A375 (cell line): ENCODE results near the gene DDX39B. TPM values are rescaled to one million over a fixed set of nuclear protein-coding genes. Genes with fewer than 3 reads are reported as not detected.

Source experiments
- small RNA-seq: library from RNA; depleted of rRNA; stranded (forward); fragments of <200 nt; gene quantifications from one replicate; pipeline ENCODE3, GENCODE V24; 2014
- total RNA-seq: library from RNA; depleted of rRNA; stranded (reverse); fragments of >200 nt; shearing (Covaris generic); gene quantifications from 2 replicates; pipeline ENCODE4 v1.2.3, GENCODE V29; 2014; rRNA removed

The DDX39B gene
- total RNA-seq, result 495 and 540 TPM in 2 replicates

DNA sequence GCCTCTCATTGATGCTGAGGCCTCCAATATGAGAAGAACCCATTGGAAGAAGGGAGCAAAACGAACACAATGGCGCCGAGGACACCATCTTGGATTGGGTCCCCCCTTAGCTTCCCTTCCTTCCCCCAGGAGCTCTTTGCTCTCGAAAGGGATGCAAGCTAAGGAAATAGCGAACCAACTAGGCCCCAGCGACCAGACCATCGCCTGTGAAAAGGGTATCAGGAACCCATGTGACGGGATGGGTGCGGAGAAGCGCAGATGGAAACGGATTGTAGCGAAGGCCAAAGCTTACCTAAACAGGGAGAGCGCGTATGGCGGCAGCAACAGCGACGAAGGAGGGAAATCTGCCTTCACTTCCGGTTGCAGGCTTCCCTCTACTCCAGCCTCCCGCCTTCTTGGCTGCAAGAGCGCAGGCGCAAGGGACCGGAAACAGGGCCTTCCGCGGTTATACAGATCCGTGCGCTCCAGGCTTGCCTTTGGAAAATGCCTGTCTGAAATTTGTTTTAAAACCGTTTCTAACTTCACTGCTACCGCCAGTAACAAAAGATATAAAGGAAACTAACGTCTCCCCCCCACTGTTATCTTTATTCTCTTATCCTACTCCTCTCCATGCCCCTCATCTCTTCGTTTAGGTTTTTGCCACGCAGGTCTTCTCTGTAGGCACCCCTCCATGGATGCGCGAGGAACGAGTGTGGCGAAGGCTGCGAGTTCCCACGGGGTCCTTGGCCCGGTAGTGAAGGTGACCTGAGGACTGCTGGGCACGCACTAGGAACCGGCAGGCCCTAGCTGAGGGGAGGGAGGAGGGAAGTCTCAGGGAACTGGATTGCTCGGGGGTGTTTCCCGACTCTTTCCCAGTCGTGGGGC, at the start of gene DDX39B:
Gene DDX39B (minus strand): TSS at position 346 of the 864 bp plus-strand sequence. CDS start 1,471 bp downstream, outside the sequence.

GRCh38 chr6:31586008-31586407, 44.2 kb upstream of the DDX39B start, which contains the start of gene LST1:
TSS of gene LST1 (plus strand) at chr6:31586277. CDS start at chr6:31587300, 1,023 bp downstream.

GRCh38 chr6:31582230-31582643, 40.4 kb upstream of the DDX39B start, which contains the start of gene LTB:
TSS of gene LTB (minus strand) at chr6:31582424. CDS start at chr6:31582417, 7 bp downstream.

DNA sequence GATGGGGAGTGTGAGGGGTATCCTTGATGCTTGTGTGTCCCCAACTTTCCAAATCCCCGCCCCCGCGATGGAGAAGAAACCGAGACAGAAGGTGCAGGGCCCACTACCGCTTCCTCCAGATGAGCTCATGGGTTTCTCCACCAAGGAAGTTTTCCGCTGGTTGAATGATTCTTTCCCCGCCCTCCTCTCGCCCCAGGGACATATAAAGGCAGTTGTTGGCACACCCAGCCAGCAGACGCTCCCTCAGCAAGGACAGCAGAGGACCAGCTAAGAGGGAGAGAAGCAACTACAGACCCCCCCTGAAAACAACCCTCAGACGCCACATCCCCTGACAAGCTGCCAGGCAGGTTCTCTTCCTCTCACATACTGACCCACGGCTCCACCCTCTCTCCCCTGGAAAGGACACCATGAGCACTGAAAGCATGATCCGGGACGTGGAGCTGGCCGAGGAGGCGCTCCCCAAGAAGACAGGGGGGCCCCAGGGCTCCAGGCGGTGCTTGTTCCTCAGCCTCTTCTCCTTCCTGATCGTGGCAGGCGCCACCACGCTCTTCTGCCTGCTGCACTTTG, 33.6 kb upstream of the DDX39B start, which contains the start of gene TNF:
Gene TNF (plus strand): TSS at position 231 of the 567 bp plus-strand sequence. CDS start 177 bp downstream, at position 408.

DNA sequence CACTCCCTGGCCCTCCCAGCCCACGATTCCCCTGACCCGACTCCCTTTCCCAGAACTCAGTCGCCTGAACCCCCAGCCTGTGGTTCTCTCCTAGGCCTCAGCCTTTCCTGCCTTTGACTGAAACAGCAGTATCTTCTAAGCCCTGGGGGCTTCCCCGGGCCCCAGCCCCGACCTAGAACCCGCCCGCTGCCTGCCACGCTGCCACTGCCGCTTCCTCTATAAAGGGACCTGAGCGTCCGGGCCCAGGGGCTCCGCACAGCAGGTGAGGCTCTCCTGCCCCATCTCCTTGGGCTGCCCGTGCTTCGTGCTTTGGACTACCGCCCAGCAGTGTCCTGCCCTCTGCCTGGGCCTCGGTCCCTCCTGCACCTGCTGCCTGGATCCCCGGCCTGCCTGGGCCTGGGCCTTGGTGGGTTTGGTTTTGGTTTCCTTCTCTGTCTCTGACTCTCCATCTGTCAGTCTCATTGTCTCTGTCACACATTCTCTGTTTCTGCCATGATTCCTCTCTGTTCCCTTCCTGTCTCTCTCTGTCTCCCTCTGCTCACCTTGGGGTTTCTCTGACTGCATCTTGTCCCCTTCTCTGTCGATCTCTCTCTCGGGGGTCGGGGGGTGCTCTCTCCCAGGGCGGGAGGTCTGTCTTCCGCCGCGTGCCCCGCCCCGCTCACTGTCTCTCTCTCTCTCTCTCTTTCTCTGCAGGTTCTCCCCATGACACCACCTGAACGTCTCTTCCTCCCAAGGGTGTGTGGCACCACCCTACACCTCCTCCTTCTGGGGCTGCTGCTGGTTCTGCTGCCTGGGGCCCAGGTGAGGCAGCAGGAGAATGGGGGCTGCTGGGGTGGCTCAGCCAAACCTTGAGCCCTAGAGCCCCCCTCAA, 30.5 kb upstream of the DDX39B start, which contains the start of gene LTA:
Gene LTA (plus strand): TSS at position 249 of the 871 bp plus-strand sequence. CDS start 454 bp downstream, at position 703.

DNA sequence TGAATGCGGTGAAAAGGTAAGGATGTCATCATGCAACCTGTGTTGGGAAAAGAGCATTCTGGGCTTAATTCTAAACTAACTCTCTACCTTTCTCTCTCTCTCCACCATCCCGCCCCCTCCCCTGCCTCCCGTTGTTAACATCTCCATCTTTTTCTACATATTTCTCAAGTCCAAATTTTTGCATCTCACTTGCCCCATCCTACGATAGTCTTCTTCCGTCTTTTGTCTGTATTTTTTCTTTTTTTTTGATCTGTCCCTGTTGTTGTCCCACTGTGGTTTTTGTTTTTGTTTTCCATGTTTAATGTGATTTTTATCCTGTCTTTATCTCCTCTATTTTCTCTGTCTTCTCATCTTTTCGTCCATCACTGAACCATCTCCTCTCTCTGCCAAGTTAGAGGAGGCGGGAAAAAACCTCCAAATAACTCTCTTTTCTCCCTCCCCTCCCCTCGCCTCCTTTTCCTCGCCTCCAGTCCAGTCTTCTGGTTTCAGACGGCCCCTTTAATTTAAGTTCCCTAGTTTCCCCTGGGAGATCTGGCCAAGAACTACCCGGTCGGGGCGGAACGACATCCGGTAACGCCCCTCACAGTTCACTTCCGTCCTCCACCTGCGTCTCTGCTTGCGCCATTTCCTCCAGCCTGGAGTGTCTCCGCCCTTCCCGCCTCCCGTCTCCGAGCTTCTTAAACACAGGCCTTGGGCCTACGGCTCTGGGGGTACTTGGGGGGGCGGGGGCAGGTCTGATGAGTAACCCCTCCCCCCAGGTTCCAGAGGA, 5.3 kb upstream of the DDX39B start, which contains the start of gene NFKBIL1:
Gene NFKBIL1 (plus strand): TSS at position 651 of the 769 bp plus-strand sequence. CDS start 87 bp downstream, at position 738.

DNA sequence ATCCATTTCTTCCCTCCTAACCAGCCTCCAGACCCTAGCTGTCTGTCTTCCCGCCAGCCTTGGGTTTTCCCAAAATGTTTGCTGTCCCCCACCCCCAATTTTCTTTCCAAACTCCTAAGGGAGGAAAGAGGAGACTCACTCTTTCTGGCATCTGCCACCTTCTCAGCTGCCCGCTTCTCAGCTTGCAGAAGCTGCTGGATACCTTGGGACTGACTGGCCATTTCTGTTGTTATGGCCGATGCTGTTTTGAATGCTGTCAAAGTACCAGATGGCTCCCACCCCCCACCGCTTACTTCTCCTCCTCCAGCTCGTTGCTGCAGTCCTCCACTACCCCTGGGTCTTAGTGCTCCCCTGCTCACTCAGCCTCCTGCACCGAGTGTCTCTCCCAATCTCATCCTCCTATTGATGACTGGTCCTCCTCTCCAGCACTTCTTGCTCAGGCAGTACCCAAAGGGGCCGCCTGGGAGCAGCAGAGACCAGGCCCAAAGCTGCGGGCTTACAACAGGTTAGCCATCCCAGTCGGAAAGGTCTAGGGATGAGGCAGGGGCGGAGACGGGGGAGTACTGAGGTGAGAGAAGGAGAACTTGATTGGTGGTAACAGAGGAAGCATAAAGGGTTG, 4.6 kb upstream of the DDX39B start, which contains the start of gene ATP6V1G2:
Gene ATP6V1G2 (minus strand): TSS at position 270 of the 619 bp plus-strand sequence. CDS start 49 bp downstream, at position 221.

GRCh38 chr6:31528821-31529328, 12.9 kb downstream of the DDX39B start, which contains the start of gene MCCD1:
TSS of gene MCCD1 (plus strand) at chr6:31528962. CDS start at chr6:31529015, 53 bp downstream.

DNA sequence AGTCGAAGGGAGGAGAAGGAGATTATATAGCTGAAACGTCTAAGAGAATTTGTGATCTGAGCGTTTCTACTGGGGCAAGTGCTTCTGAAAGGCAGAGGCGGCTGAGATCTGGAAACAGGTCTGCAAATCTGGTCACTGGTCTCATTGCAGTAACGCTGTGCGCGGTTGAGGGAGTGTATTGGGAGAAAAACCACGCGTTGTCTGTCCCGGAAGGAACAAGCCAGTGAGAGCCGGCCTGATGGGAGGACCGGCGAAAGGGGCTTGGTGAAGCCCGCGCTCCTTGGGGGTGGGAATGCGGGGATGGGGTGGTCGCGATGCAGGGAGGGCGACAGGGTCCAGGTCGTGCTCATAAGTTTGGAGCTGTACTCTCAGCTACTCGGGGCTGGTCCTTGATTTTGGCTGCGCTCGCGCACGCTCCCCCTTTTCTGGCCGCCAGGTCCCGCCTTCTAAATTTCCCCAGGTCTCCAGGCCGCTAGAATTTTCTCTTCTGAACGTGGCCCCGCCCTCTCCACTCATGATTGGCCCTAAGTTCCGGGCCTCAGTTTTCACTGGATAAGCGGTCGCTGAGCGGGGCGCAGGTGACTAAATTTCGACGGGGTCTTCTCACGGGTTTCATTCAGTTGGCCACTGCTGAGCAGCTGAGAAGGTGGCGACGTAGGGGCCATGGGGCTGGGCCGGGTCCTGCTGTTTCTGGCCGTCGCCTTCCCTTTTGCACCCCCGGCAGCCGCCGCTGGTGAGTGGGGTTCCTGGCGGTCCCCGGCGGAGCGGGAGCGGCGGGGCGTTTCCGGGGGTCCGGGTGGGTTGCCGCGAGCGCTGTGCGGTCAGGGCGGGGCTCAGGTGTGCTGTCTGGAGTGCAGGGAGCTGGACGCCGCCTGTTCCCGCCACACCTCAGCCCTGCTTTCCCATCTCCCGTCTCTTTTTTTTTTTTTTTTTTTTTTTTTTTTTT, 44.0 kb downstream of the DDX39B start, which contains the start of gene MICB:
Gene MICB (plus strand): TSS at position 615 of the 946 bp plus-strand sequence. CDS start 49 bp downstream, at position 664.

Small RNAs within 50 kb of the gene (small RNA-seq; reads per million reads assigned to genes)
- gene AL663061.1, result not detected
- gene RF00019, result not detected
- 101 reads per million, percentile 96 among the genes with 10 or more reads in this experiment for gene SNORD117
- not detected for gene SNORD84

Other genes with a start within 250 kb of the DDX39B start
- 167 and 231 TPM in 2 replicates for gene HLA-B, start 184.8 kb downstream of the DDX39B start, total RNA-seq
- 9.9 and 12.0 TPM in 2 replicates for gene MICA, start 138.4 kb downstream of the DDX39B start, total RNA-seq
- 6.1 and 7.0 TPM in 2 replicates for gene MICB, start 43.9 kb downstream of the DDX39B start, total RNA-seq
- gene MCCD1, start 13.0 kb downstream of the DDX39B start, total RNA-seq, result not detected in 2 replicates
- 0.26 and 1.9 TPM in 2 replicates for gene ATP6V1G2, start 4.6 kb upstream of the DDX39B start, total RNA-seq
- 32.6 and 37.2 TPM in 2 replicates for gene NFKBIL1, start 5.6 kb upstream of the DDX39B start, total RNA-seq
- not detected in 2 replicates for gene LTA, start 30.3 kb upstream of the DDX39B start, total RNA-seq
- 0.19 TPM in 1 of 2 replicates, not detected in the other for gene TNF, start 33.6 kb upstream of the DDX39B start, total RNA-seq
- not detected in 2 replicates for gene LTB, start 40.4 kb upstream of the DDX39B start, total RNA-seq
- not detected in 2 replicates for gene LST1, start 44.3 kb upstream of the DDX39B start, total RNA-seq
- not detected in 2 replicates for gene NCR3, start 51.0 kb upstream of the DDX39B start, total RNA-seq
- gene AIF1, start 73.2 kb upstream of the DDX39B start, total RNA-seq, result not detected in 2 replicates
- gene PRRC2A, start 78.7 kb upstream of the DDX39B start, total RNA-seq, result 90.3 and 94.7 TPM in 2 replicates
- 209 and 229 TPM in 2 replicates for gene BAG6, start 110.7 kb upstream of the DDX39B start, total RNA-seq
- 0.19 and 2.5 TPM in 2 replicates for gene APOM, start 113.9 kb upstream of the DDX39B start, total RNA-seq
- 17.9 and 18.9 TPM in 2 replicates for gene C6orf47, start 118.8 kb upstream of the DDX39B start, total RNA-seq
- gene GPANK1, start 123.0 kb upstream of the DDX39B start, total RNA-seq, result 31.7 and 40.6 TPM in 2 replicates
- gene CSNK2B, start 124.1 kb upstream of the DDX39B start, total RNA-seq, result 129 and 169 TPM in 2 replicates
- 1.7 and 3.4 TPM in 2 replicates for gene LY6G5B, start 128.0 kb upstream of the DDX39B start, total RNA-seq
- gene LY6G5C, start 139.1 kb upstream of the DDX39B start, total RNA-seq, result 0.94 TPM in 1 of 2 replicates, not detected in the other
- gene ABHD16A, start 161.3 kb upstream of the DDX39B start, total RNA-seq, result 25.7 and 26.1 TPM in 2 replicates
- gene LY6G6F, start 164.9 kb upstream of the DDX39B start, total RNA-seq, result not detected in 2 replicates
- not detected in 2 replicates for gene LY6G6D, start 173.3 kb upstream of the DDX39B start, total RNA-seq
- not detected in 2 replicates for gene LY6G6C, start 179.7 kb upstream of the DDX39B start, total RNA-seq
- gene MPIG6B, start 181.4 kb upstream of the DDX39B start, total RNA-seq, result not detected in 2 replicates
- gene DDAH2, start 187.3 kb upstream of the DDX39B start, total RNA-seq, result 25.3 and 28.6 TPM in 2 replicates
- 484 and 511 TPM in 2 replicates for gene CLIC1, start 194.5 kb upstream of the DDX39B start, total RNA-seq
- 14.9 and 36.7 TPM in 2 replicates for gene MSH5, start 198.0 kb upstream of the DDX39B start, total RNA-seq
- gene SAPCD1, start 220.7 kb upstream of the DDX39B start, total RNA-seq, result 13.0 and 13.2 TPM in 2 replicates
- gene VWA7, start 235.3 kb upstream of the DDX39B start, total RNA-seq, result 0.34 TPM in 2 replicates